HG03521 (cell line): ENCODE results near the gene BRI3.

Experiments
- ATAC-seq: cut with Tn5 transposase; IDR thresholded peaks from one replicate; pipeline ENCODE4 v1.9.1; 2021; ENCODE audit warnings: mild to moderate bottlenecking, moderate library complexity; ENCODE audit not compliant: unreplicated experiment

Gene BRI3

DNA sequence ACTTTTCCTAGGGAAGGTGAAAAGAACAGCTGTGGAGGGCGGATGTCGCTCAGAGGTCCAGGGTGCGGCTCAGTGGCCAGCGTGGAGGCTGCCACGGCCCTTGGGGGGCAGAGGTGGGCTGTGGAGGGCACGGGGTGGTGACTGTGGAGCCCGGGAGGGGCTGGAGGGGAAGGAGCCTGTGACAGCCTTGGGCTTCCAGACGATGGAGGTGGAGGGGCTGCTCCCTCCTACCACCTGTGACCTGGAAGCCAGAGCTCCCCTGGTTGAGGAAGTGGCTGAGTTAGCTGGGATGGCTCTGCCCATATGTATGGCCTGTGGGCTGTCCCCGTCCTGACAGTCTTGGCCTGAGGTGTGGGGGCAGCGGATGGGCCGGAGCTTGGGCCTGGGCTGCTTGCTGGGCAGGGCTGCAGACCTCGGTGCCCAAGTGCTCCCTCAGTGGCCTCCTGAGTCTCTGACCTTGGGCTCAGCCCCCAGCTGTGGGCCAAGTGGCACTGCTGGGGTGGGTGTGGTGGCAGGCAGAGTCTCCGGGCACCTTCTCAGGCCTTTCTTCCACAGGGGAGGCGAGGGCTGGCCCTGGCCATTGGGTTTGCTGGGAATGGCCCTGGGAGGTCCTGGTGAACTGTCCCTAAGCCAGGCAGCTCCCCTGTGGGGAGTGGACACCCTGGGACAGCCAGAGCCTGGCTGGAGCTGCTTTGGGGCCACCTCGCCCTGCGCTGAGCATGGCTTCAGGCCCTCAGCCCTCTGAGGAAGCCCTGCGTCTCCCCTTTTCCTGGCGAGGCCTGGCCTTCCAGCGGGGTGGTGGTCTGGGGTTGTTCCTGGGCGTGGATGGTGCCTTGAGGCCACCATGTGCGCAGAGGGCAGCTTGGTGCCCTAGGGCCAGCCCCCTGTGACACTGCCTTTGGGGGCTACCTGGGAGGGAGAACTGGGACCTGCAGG lies 3.9 kb downstream of the BRI3 start:
- no peak for ATAC-seq

DNA sequence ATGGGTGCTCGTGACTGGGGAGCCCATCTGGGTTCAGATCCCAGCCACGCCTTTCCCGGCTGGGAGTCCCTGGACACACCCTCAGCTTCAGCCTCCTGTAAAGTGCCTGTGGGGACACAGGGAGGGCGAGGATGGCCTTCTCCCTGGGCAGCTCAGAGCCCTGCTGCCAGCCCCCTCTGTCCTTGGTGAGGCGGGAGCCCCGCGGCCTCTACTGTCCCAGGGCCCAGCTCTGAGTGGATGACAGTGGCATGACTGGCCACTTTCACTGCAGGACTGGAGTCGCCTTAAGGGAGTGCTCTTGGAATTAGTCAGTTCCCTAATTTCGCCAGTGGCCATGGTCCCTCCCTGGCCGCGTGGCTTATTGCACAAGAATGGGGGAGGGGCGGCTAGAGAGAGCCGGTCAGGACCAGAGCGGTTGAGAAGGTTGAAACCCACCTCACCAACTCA lies 4.6 kb downstream of the BRI3 start:
- no peak for ATAC-seq

DNA sequence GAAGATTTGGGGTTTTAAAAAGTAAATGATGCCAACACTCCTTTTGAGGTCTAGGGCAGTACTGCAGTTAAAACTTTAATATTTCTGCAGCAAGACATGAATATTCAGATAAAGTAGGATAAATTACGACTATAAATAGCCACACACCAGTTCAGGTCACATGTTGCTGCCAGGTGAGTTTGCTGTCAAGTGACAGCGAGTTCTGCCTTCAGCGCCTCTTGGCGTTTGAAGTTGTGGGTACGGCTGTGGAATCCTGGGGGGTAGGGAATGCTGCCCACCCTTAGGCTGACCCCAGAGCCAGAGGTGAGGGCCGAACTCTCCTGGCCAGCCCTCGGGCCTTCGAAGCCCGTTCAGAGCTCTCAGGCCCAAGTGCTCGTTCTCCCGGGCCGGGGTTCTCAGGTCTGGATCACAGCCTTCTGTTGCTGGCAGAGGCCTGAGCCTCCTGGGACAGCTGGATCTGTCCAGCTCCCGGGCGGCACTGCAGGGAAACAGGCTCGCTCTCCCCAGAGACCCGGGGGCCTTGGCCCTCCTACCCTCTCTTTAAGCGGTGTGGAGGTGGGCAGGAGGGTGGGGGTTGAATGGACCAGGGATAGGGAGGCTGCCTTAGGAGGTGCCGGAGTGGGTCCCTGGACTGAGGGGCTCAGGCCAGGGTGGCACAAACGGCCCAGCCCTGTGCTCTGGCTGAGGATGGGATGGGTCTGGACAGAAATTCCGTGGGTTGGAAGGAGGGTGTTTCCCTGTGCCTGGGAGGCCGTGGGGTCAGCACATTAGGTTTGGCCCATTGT lies 5.4 kb downstream of the BRI3 start:
- no peak for ATAC-seq

DNA sequence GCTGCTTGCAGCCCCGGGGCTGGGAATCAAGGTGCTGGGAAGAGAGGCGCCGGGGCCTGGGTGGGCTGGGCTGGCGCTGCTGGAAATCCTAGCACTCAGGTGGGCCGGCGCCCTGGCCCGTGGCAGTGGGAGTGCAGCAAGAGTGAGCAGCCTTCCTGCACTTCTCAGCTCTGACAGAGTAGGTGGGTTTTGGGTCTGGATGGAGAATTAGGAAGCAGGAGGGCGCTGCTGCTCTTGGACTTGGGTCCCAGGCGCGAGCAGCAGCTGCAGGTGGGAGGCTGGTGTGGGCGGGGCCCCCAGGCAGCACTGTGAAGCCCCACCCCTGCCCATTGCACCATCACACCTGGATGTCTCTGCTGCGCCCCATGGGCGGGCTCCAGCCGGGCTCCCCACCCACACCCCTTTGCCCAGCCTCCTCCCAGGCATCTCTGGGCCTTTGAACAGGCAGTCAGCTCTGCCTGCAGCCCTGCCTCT lies 6.0 kb downstream of the BRI3 start:
- ATAC-seq = no peak

DNA sequence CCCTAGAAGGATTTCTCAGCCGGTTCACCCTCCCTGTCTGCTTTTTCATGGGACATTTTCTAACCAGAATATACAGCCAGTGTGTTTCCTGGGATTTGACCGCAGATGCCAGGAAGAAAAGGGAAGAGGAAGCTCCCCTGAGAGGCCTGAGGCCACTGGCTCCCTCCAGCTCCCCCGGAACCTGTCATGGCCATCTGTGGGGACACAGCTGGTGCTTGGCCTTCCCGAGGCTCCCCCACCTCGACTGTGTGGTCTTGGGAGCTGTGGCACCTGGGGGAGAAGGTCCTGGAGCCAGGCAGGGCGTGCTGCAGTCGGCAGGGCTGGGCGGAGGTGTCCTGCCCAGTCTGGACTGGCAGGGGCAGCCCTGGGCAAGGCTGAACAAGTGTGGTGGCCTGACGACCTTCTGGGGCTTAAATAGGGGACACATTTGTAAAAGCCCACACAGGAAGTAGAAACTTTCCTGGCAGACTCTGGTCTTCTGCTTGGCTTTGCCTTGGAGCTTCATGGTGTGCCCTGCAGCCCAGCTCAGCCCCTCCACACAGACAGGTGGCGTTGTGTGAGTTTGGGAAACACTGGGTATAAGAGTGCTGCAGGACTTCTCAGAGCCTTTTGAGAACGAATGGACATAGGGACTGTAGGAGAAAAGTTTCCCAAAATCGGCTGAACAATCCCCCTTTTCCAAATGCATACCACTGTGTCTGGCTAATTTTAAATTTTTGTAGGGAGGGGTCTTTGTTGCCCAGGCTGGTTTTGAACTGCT lies 6.8 kb downstream of the BRI3 start:
- ATAC-seq = no peak

DNA sequence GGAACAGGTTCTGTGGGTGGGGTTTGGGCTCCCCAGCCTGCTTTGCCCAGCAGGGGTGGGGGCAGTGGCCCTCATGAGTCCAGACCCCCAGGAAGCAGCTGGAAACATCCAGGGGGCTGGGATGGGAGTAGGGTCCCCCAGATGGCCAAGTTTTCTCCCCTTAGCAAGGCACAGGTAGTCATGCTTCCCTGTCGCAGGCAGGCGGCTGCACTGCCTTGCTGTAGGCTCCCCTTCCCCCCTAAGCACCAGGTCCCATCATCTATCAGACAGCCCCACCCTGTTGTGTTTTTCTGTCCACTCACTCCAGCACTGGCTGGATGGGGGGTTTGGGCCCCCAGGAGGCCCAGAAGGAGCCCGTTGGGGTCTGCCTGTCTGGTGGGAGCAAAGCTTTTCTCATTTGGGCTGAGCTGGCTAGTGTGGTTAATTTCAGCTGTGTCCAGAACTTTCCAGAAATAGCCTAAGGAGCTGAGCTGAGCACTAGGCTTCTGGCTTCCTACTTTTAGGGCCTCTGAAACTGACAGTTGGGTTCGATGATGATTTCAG lies 7.9 kb downstream of the BRI3 start:
- no peak for ATAC-seq

DNA sequence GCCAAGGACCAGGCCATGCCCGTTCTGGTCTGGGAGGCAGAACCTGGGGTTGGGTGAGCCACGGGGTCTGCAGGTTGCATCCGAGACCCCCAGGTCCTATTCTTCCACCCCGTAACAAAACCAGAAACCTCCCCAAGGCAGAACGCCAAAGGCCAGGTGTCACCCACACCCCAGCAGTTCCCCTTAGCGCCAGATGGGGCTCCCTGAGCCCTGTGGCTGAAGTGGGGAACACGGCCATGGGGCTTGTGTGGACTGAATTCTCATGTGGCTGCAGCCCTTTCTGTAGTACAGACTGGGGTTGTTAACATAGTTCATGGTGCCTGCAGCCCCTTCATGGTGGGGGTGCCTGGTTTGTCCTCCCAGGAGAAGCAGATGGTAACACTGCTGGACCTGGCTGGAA lies 10.2 kb downstream of the BRI3 start:
- ATAC-seq = no peak

DNA sequence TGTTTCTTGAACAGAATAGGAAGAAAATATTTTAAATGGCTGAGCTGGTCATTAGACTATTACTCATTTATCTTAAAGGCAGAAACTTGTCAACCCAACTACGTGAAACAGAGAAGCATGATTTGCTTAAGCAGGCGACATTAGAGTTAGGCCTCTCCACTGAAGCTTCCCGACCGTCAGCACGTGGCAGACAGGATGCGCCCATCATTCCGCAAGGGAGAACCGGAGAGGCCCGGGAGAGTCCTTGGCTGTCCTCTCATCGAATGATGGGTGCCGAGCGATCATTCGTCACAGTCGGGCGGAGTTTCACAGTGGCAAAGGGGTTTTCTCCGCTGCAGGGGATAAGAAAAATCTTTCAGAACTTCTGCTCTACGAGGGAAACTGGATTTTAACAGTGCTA lies 11.8 kb downstream of the BRI3 start:
- no peak for ATAC-seq

DNA sequence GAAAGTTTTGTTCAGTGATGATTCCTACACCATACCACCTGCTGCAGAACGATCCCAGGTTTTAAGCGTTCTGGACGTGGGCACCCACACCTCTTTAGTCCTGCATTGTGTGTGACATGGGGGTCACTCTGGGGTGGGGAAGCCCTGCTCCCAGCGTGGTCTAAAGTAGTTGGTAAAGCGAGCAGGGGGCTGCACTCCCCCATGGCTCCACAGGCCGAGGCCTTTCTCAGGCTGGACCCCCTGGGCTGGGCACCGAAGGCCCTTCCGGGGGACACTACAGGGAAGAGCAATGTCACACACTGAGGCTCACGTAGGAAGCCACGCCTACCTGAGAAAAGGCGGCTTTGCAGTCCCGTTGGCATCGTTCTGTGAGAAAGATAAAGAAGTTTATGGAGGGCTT lies 12.3 kb downstream of the BRI3 start:
- no peak for ATAC-seq

DNA sequence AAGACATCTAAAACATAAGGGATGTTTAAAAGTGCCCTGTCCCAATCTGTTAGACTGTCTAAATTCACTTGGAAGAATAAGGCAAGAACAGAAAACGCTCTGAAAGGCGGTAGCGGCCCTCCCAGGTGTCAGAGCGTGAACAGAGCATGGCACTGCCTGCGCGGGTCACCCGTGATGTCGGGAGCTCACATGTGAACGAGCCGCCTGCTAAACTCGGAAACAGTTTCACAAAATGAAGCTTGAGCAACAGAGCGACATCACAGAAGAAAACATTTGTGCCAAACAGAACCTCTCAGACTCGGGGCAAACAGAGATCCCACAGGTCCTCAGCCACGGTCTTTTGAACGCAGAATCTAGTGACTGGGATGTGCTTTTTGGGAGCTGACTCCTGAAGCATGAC lies 12.8 kb downstream of the BRI3 start:
- no peak for ATAC-seq

DNA sequence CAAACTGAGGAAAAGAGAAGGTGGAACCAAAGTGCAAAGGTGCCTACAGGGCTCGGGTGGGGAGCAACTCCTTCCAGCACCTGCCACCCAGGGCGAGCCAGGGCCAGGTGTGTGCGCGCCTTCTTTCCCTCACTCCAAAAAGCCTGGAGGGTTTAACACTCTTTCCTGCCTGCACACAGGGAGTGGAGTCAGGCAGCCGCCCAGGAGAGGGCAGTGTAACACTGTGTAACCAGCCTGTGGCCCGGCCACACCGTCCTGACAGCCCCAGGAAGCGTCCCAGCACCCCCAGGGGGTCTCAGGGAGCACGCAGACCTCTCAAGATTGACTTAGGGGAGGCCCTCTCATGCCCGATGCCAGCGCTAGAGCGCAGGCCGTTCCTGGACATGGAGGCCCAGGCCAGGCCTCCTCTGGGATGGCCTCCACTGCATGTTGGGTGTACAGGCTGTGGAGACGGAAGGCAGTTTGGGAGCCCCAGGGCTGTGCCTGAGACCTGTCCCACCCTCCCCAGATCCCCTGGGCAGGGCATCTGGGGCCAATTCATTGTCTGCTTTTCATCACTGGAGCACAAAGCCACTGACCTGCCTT lies 13.4 kb downstream of the BRI3 start:
- no peak for ATAC-seq

DNA sequence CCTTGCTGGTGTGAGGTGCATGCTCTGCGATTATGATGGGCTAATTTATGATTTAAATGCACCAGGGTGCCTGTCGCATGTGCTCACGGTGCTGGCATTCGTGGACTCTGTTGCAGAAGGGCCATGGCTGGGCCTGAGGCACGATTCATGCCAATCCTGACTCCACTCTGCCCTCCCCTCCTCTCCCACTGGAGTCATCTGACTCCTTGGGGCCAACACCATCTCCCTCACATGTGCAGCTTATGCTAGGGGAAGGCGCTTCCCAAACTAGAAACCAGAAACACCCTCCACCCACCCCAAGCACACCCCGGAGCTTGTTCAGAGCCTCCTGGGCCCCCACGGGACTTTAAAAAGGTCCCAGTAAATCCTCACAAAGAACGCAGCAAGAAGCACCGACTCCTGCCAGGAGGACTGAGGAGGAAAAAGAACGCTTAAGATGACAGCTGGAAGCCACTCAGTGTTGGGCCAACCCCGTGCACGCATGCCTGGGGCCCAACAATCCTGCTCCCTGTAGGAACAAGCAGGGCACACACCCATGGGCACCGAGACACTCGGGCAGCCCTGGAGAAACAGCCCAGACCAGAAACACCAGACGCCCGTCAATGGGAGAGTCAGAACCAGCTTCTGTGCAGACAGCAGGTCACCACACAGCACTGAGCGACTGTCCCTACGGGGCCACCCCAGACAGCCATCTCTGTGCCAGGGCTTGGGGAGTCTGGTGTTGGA lies 14.1 kb downstream of the BRI3 start:
- ATAC-seq = no peak

DNA sequence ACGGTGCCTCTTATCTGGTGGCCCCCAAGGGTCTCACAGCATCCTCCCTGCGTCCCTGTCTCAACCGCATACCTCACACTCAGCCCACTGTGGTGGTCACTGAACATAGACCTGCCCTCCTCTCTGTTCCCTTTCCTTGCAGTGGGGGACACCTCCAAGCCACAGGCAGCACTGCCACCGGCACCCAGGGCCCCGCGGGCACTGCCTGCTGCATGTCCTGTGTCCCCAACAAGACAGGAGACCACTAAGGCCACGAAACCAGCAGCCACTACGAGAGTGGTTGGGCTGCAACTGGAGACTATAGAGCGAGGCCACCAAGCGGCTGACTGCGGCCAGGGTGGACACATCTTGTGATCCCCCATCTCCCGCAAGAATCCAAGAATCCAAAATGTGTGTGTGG lies 15.3 kb downstream of the BRI3 start:
- no peak for ATAC-seq

DNA sequence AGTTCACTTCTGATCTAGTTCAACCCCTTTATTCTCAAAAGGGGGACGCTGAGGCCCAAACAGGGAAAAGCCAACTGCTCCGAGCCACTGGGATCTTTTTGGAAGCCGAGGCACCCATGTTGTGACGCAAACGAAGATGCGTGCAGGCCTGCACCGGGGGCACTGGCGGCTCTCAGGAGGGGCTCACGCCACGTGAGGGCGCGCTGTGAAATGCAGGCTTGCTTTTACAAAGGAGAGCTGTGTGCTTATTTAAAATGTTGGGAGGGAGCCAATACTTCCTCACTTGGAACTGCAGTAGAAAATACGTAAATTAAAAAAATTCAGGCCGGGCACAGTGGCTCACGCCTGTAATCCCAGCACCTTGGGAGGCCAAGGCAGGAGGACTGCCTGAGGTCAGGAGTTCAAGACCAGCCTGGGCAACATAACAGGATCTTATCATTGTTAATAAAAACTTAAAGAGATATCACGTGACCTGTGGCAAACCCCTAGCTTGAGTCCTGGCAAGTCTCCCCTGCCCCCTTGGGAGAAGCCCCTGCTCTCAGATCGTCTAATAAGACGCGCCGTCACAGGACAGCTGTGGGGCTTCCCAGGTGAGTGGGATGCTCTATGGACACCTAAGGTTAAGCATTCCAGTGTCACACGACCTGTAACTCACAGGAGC lies 16.3 kb downstream of the BRI3 start:
- no peak for ATAC-seq

DNA sequence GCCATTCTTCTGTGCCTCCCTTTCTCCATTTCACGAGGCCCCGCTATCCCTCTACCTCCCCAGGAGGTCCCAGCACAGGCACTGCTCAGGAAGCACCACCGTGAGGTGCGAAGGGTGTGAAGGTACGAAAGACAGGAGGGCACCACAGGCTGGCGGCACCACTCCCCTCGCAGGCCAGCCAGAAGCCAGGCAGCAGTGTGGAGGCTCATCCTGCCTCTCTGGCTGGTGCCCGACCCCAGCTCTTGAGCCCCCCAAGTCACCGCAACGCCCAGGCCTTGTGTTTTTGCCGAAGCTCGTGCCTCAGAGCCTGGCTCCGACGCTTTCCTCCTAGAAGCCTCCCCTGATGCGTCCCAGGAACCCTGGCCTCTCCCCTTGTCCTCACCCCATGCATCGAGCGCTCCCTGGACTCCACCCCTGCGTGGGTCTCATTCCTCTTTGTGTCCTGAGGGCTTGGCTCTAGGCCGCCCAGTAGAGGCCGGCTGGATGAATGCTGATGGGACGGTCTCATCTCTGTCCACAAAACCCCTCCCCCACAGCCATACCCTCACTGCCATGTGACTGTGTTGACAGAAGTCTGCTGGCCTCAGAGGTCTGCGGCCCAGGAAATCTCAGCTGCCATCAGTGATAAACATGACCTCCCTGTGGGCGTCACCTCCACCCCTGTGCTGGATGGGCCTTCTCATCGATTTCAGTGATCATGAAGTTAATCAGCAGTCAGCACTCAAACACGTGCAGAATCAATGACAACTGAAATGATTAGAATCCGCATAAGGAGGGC lies 19.3 kb downstream of the BRI3 start:
- ATAC-seq = no peak

DNA sequence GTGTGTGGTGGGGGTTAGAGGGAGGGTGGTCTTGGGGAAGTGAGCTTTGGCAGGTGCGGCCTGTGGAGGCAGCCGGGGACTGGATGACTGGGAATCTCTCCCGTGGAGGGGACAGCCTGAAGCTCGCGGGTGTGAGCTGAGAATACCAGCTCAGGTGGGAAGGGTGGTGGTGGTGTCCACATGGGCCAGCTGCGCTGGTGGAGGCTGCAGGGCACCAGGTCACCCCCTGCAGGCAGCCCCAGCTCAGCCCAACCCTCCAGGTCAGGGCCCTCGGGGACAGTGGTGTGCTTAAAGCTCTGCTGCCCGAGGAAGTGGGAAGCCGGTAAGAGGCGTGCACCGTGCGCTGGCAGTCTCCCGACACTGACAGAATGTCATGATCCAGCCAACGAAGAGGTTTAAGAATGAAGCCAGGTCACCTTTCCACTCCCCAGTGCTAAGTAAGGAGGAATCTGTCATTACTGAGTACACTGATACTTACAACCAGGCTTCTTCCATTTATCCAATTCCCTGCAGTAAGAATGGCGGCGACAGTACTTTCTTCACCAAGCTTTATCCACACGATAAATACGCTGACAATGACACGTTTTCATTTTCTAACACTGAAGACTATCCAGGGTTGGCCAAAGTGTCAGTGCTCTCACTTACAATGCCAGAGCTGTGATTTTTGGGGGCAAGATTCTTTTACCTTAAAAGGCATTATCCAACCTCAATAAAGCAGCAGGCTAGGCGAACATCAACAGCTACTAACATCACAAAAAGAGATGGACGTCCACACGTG lies 20.4 kb downstream of the BRI3 start:
- no peak for ATAC-seq

DNA sequence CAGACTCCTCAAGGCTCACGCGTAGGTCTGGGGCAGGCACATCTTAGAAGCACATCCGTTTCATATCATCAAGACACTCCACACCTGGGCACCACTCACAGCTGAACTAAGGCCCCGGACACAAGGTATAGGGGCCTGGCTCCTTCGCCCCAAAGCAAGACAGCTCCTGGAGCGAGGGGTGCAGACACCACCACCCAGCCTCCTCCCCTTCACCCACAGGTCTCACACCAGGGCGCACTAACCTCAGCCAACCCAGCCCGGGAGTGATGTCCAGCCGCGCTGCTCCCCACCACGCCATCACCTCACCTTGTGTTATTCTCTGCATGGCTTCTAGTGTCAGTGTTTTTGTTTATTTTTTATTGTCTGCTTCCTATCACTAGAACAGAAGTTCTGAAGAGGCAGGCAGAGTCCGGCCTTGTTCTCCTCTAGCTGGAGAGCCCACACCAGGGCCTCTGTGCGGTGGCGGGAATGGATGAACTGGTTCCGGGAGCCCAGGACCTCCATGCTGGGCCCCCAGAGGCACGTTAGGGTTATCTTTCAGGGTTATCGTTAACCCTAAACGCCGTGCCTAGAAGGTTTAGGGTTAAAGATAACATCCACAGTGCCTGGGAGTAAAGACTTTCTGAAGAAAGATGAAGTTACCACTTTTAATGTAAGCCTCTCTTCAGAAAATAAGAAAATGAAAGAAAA lies 21.8 kb downstream of the BRI3 start:
- no peak for ATAC-seq
